HCT116 (cell line): ENCODE data around the gene RBMS1. TPM values are rescaled to one million over a fixed set of nuclear protein-coding genes. Genes with fewer than 3 reads are reported as not detected.

ENCODE experiments used
- ATAC-seq: fragments of 200-7000 bp; cut with Tn5 transposase; 2 replicates; pipeline ENCODE4 v1.9.1; 2020; ENCODE audit warnings: mild to moderate bottlenecking, moderate library complexity
- BruUV-seq: library from RNA; stranded (reverse); fragments of 400-500 nt; replicated peaks from 2 replicates; lab custom pipeline; 2021; lab: Mats Ljungman, UMichigan
- CTCF ChIA-PET: fragments of 300-600 bp; sonication (Branson Sonifier 250); formaldehyde crosslinking; loops from one replicate; lab custom pipeline; 2021; ENCODE audit warnings: antibody characterized with exemption; lab: Charles Lee
- POLR2A ChIA-PET: fragments of 300-600, 350-600 bp; sonication (Branson Sonifier 250); formaldehyde crosslinking; loops from one replicate; lab custom pipeline; 2021; ENCODE audit warnings: antibody characterized with exemption; lab: Charles Lee
- RAD21 ChIA-PET, 2 experiments: fragments of 300-600 bp; sonication (Branson Sonifier 250); formaldehyde crosslinking; loops; one replicate each; lab custom pipeline; 2023; ENCODE audit warnings: low total read pairs in 2 of 2; ENCODE audit not compliant: uncharacterized antibody in 2 of 2, unreplicated experiment in 2 of 2, low non-redundant PET in 1 of 2; lab: Charles Lee
- DNase-seq: peaks from one replicate; pipeline ENCODE4 v3.0.0-alpha.2; 2010; ENCODE audit warnings: low read depth, low spot score
- H2AFZ ChIP-seq: fragments of 200-600 bp; shearing (Covaris generic), sonication (generic); 2 replicates; pipeline ENCODE4 v1.6.1; 2017; ENCODE audit warnings: low read depth, mixed run types, mixed read lengths, antibody characterized with exemption, low read length; ENCODE audit not compliant: poor library complexity, severe bottlenecking
- H3K27ac ChIP-seq: 2 replicates; pipeline ENCODE4 v1.5.1; 2012; ENCODE audit warnings: low read depth, low read length
- H3K27me3 ChIP-seq: fragments of 200-600 bp; sonication (generic); 2 replicates; pipeline ENCODE4 v1.6.1; 2016; ENCODE audit warnings: mixed run types, low read length, mixed read lengths; ENCODE audit not compliant: insufficient read depth
- H3K36me3 ChIP-seq, 2 experiments: fragments of 200-500 bp in 1 of 2; fragments of 200-600 bp in 1 of 2; sonication (Bioruptor generic) in 1 of 2; sonication (generic) in 1 of 2; 2 replicates each; pipeline versions ENCODE4 v1.5.1 to v1.6.1; 2014 to 2016; ENCODE audit warnings: low read length in 2 of 2, inconsistent platforms in 1 of 2, mixed read lengths in 1 of 2, mixed run types in 1 of 2; ENCODE audit not compliant: insufficient read depth in 2 of 2, control insufficient read depth in 1 of 2
- H3K4me1 ChIP-seq, 2 experiments: fragments of 200-600 bp in 1 of 2; sonication (generic) in 1 of 2; 2 replicates each; pipeline versions ENCODE4 v1.5.1 to v1.6.1; 2012 to 2017; ENCODE audit warnings: low read length in 2 of 2, inconsistent platforms in 1 of 2, mild to moderate bottlenecking in 1 of 2, mixed read lengths in 1 of 2, mixed run types in 1 of 2, moderate library complexity in 1 of 2; ENCODE audit not compliant: insufficient read depth in 2 of 2, control insufficient read depth in 1 of 2
- H3K4me2 ChIP-seq: fragments of 200-600 bp; sonication (generic); 2 replicates; pipeline ENCODE4 v1.6.1; 2017; ENCODE audit warnings: mixed run types, low read length, mixed read lengths
- H3K4me3 ChIP-seq, 2 experiments: fragments of 200-600 bp in 1 of 2; sonication (generic) in 1 of 2; replicated peaks in 1 of 2; 2 replicates each; pipeline ENCODE4 v1.5.1; 2011 to 2016; ENCODE audit warnings: low read length in 2 of 2, control low read depth in 1 of 2, low read depth in 1 of 2, mild to moderate bottlenecking in 1 of 2, mixed read lengths in 1 of 2, mixed run types in 1 of 2
- H3K79me2 ChIP-seq: fragments of 200-600 bp; sonication (generic); 2 replicates; pipeline ENCODE4 v1.6.1; 2017; ENCODE audit warnings: mild to moderate bottlenecking, mixed run types, low read length, moderate library complexity, mixed read lengths; ENCODE audit not compliant: insufficient read depth
- H3K9ac ChIP-seq: fragments of 200-600 bp; sonication (generic); 2 replicates; pipeline ENCODE4 v1.6.1; 2016; ENCODE audit warnings: low read length, mixed read lengths
- H3K9me2 ChIP-seq: fragments of 200-600 bp; sonication (generic), shearing (Covaris generic); 2 replicates; pipeline ENCODE4 v1.6.1; 2017; ENCODE audit warnings: mixed run types, mild to moderate bottlenecking, moderate library complexity; ENCODE audit not compliant: insufficient read depth
- H3K9me3 ChIP-seq, 2 experiments: fragments of 200-500 bp in 1 of 2; fragments of 200-600 bp in 1 of 2; sonication (Bioruptor generic) in 1 of 2; sonication (generic) in 1 of 2; 2 replicates each; pipeline ENCODE4 v1.6.1; 2014 to 2017; ENCODE audit warnings: low read length in 2 of 2, mixed read lengths in 2 of 2, inconsistent platforms in 1 of 2, low read depth in 1 of 2, mild to moderate bottlenecking in 1 of 2, mixed run types in 1 of 2, moderate library complexity in 1 of 2; ENCODE audit not compliant: control insufficient read depth in 1 of 2, insufficient read depth in 1 of 2
- H4K20me1 ChIP-seq: fragments of 200-600 bp; sonication (generic), shearing (Covaris generic); 2 replicates; pipeline ENCODE4 v1.6.1; 2017; ENCODE audit warnings: mixed run types, mild to moderate bottlenecking, moderate library complexity; ENCODE audit not compliant: insufficient read depth
- CBX3 ChIP-seq: IDR thresholded peaks from 2 replicates; pipeline ENCODE4 v1.6.1; 2012; ENCODE audit warnings: low read depth
- CEBPB ChIP-seq: IDR thresholded peaks from 2 replicates; pipeline ENCODE4 v1.6.1; 2012; ENCODE audit warnings: low read depth
- EGR1 ChIP-seq: IDR thresholded peaks from 2 replicates; pipeline ENCODE4 v1.6.1; 2012; ENCODE audit warnings: low read depth
- ELF1 ChIP-seq: IDR thresholded peaks from 2 replicates; pipeline ENCODE4 v1.6.1; 2012; ENCODE audit warnings: low read depth, borderline replicate concordance
- EZH2 ChIP-seq: fragments of 200-600 bp; sonication (generic); IDR thresholded peaks from 2 replicates; pipeline ENCODE4 v1.6.1; 2017; ENCODE audit warnings: antibody characterized with exemption, mixed run types
- EZH2phosphoT487 ChIP-seq: fragments of 200-600 bp; IDR thresholded peaks from 2 replicates; pipeline ENCODE4 v1.6.1; 2018; ENCODE audit warnings: antibody characterized with exemption, borderline replicate concordance
- FOSL1 ChIP-seq: IDR thresholded peaks from 2 replicates; pipeline ENCODE4 v1.6.1; 2012; ENCODE audit warnings: low read depth
- JUND ChIP-seq: IDR thresholded peaks from 2 replicates; pipeline ENCODE4 v1.6.1; 2012
- MAX ChIP-seq: IDR thresholded peaks from 2 replicates; pipeline ENCODE4 v1.6.1; 2012
- POLR2A ChIP-seq: IDR thresholded peaks from 2 replicates; pipeline ENCODE4 v1.7.0; 2011; ENCODE audit warnings: borderline replicate concordance; ENCODE audit not compliant: insufficient read depth, insufficient read length; ENCODE audit errors: extremely low read depth
- REST ChIP-seq: IDR thresholded peaks from 2 replicates; pipeline ENCODE4 v1.6.1; 2012; ENCODE audit warnings: low read depth
- SIN3A ChIP-seq: IDR thresholded peaks from 2 replicates; pipeline ENCODE4 v1.6.1; 2012; ENCODE audit warnings: low read depth
- SP1 ChIP-seq: IDR thresholded peaks from 2 replicates; pipeline ENCODE4 v1.6.1; 2012; ENCODE audit warnings: low read depth
- SRF ChIP-seq: IDR thresholded peaks from 2 replicates; pipeline ENCODE4 v1.6.1; 2012; ENCODE audit warnings: low read depth
- ZBTB33 ChIP-seq: IDR thresholded peaks from 2 replicates; pipeline ENCODE4 v1.6.1; 2011; ENCODE audit warnings: mild to moderate bottlenecking, low read length, moderate library complexity; ENCODE audit not compliant: insufficient replicate concordance; ENCODE audit errors: extremely low read depth
- ZFX ChIP-seq: fragments of 450-650 bp; IDR thresholded peaks from 2 replicates; pipeline ENCODE4 v1.6.1; 2017
- ZNF274 ChIP-seq: fragments of 200-500 bp; sonication (Bioruptor generic); IDR thresholded peaks from 2 replicates; pipeline ENCODE4 v1.6.1; 2014; ENCODE audit warnings: mild to moderate bottlenecking, low read depth, low read length, inconsistent platforms
- intact Hi-C: fragments of 100-400 bp; cut with micrococcal nuclease; formaldehyde crosslinking; loops from 2 replicates; pipeline ENCODE4 v1.10.0; 2022
- total RNA-seq: library from RNA; stranded (reverse); gene quantifications from one replicate; pipeline ENCODE4 v1.2.1, GENCODE V29; 2021; ENCODE audit not compliant: unreplicated experiment

RBMS1 gene
- total RNA-seq, 1 experiment from 2014 or later, result 17.6 TPM

GRCh38 chr2:160252900-160253299, 240.7 kb downstream of the RBMS1 start:
- CTCF ChIA-PET, result interaction anchor here (0.8 to 2.3 kb wide), 13 partner anchors 7 to 811 kb away, joined by 3 to 11 read pairs (median 3); no protein-coding TSS in a partner anchor

More at GRCh38 chr2:160252900-160253299, 240.7 kb downstream of the RBMS1 start:
- no peaks in the 10 kb centered on the region for H3K9me3 ChIP-seq
- POLR2A ChIA-PET, result interaction anchor here (1.3 kb wide), 1 partner anchor 11 kb away, joined by 6 read pairs; no protein-coding TSS in a partner anchor
- no peak overlapping the region for H3K4me3 ChIP-seq
- ATAC-seq, result no peak
- no TSS peak for BruUV-seq
- no peak overlapping the region for H3K4me2 ChIP-seq
- no peaks in the 10 kb centered on the region for H4K20me1 ChIP-seq
- TF ChIP-seq SP1 (no peak), ZNF274 (no peak), SIN3A (no peak), CEBPB (no peak), EZH2 (no peak), EGR1 (no peak), SRF (no peak), ZFX (no peak), EZH2phosphoT487 (no peak), ELF1 (no peak), MAX (no peak), FOSL1 (no peak), JUND (no peak), POLR2A (no peak), REST (no peak), ZBTB33 (no peak), CBX3 (no peak)
- intact Hi-C loops, result loop anchor here (1.0 to 5.0 kb wide), 2 partner anchors 141 to 741 kb away; no protein-coding TSS in a partner anchor
- no peaks in the 10 kb centered on the region for H3K27me3 ChIP-seq
- H3K9me2 ChIP-seq, result no peaks in the 10 kb centered on the region
- RAD21 ChIA-PET, result interaction anchor here in 1 of 2 experiments (1.3 kb wide), 2 partner anchors 71 to 143 kb away, joined by 3 to 4 read pairs; no protein-coding TSS in a partner anchor
- no peaks in the 10 kb centered on the region for H3K4me1 ChIP-seq
- H2AFZ ChIP-seq, result peak overlapping the region; percentile 65
- DNase-seq, result no peak
- H3K27ac ChIP-seq, result no peak overlapping the region
- no peaks in the 10 kb centered on the region for H3K79me2 ChIP-seq
- H3K36me3 ChIP-seq, result no peaks in the 10 kb centered on the region
- no peak overlapping the region for H3K9ac ChIP-seq
